Limb (tissue), 2 donors: Measurements from ENCODE around the gene ZBTB45.
A peak's percentile ranks its signal among the peaks of the same experiment; 100 is the strongest.

Experiments used
- DNase-seq, 2 donors: peaks; one replicate each; pipeline ENCODE4 v3.0.0-alpha.2; 2016; ENCODE audit errors: extremely low spot score in 2 of 2

Gene ZBTB45

GRCh38 chr19:58519355-58520256, at the start of gene ZBTB45:
Gene ZBTB45, minus strand, starts transcription at chr19:58519810. Its CDS starts 2,137 bp downstream, at chr19:58517673.
- DNase-seq, result peak; percentile 94 to 96

GRCh38 chr19:58568453-58569130, 49.0 kb upstream of the ZBTB45 start:
- no peak for DNase-seq

GRCh38 chr19:58566989-58567388, 47.4 kb upstream of the ZBTB45 start:
- DNase-seq, result no peak

- DNase-seq, result no peak
Measured at GRCh38 chr19:58563823-58564222, 44.2 kb upstream of the ZBTB45 start.

- peak in 1 of 2 donors; percentile 67 for DNase-seq
Measured at GRCh38 chr19:58563034-58563573, 43.5 kb upstream of the ZBTB45 start.

- peak in 1 of 2 donors; percentile 63 for DNase-seq
Measured at GRCh38 chr19:58562122-58563033, 42.8 kb upstream of the ZBTB45 start.

- DNase-seq, result no peak
Measured at GRCh38 chr19:58561373-58562121, 41.9 kb upstream of the ZBTB45 start.

GRCh38 chr19:58560921-58561320, 41.3 kb upstream of the ZBTB45 start:
- DNase-seq, result no peak

- DNase-seq, result no peak
Measured at GRCh38 chr19:58560007-58560887, 40.6 kb upstream of the ZBTB45 start.

- DNase-seq, result peak; percentile 85 to 90
Measured at GRCh38 chr19:58559275-58560006, 39.8 kb upstream of the ZBTB45 start.

- peak; percentile 98 to 99 for DNase-seq
Measured at GRCh38 chr19:58558623-58559274, 39.1 kb upstream of the ZBTB45 start.

- DNase-seq, result no peak
Measured at GRCh38 chr19:58558066-58558622, 38.5 kb upstream of the ZBTB45 start, which contains the start of gene UBE2M. Gene UBE2M, minus strand, starts transcription at chr19:58558611. Its CDS starts 230 bp downstream, at chr19:58558381.

GRCh38 chr19:58557221-58558065, 37.8 kb upstream of the ZBTB45 start:
- DNase-seq, result peak in 1 of 2 donors; percentile 28

GRCh38 chr19:58556622-58557220, 37.1 kb upstream of the ZBTB45 start:
- DNase-seq, result peak in 1 of 2 donors; percentile 21

- peak in 1 of 2 donors; percentile 27 for DNase-seq
Measured at GRCh38 chr19:58555920-58556621, 36.5 kb upstream of the ZBTB45 start.
